Astrocyte (in vitro differentiated cells and primary cell): Measurements from ENCODE around the gene CPA4.

ENCODE experiments used
- CTCF ChIP-seq: IDR thresholded peaks from 2 replicates; pipeline ENCODE4 v1.5.1; 2011; ENCODE audit warnings: low read depth, mild to moderate bottlenecking, inconsistent platforms, low read length, moderate library complexity; ENCODE audit not compliant: insufficient read depth
- EZH2 ChIP-seq: IDR thresholded peaks from 2 replicates; pipeline ENCODE4 v1.6.1; 2012; ENCODE audit warnings: mild to moderate bottlenecking, low read length, inconsistent platforms; ENCODE audit not compliant: insufficient read depth

- TF ChIP-seq CTCF (no peak), EZH2 (no peak)
Measured at GRCh38 chr7:130297628-130298543, 4.9 kb downstream of the CPA4 start.
